ENCODE measurements around the gene ZC3H18.

DNA sequence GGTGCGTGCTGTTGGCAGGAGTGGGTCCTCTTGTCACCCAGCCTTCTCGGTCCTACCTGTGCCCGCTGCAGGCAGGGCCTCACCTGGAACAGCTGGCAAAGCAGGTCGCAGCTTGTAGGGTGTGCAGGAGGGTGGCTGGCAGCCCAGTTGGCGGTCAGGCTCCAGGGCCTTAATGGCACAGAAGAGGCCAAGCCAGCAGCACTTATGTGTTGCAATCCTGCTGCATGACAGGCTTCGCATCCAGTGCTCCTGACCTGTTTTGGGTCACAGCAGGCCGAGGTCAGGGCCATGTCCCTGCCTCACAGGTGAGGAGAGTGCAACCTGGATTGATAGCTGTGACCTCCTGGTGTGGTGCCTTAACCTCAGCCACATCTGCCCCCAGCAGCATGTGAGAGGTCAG, 31.9 kb downstream of the ZC3H18 start:
- TF ChIP-seq, protein P1, sequence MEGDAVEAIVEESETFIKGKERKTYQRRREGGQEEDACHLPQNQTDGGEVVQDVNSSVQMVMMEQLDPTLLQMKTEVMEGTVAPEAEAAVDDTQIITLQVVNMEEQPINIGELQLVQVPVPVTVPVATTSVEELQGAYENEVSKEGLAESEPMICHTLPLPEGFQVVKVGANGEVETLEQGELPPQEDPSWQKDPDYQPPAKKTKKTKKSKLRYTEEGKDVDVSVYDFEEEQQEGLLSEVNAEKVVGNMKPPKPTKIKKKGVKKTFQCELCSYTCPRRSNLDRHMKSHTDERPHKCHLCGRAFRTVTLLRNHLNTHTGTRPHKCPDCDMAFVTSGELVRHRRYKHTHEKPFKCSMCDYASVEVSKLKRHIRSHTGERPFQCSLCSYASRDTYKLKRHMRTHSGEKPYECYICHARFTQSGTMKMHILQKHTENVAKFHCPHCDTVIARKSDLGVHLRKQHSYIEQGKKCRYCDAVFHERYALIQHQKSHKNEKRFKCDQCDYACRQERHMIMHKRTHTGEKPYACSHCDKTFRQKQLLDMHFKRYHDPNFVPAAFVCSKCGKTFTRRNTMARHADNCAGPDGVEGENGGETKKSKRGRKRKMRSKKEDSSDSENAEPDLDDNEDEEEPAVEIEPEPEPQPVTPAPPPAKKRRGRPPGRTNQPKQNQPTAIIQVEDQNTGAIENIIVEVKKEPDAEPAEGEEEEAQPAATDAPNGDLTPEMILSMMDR (IDR thresholded peaks at IDR 0.05; ENCODE audit: poor library complexity) = no peak
- TF ChIP-seq EZH2 (IDR thresholded peaks at IDR 0.05; ENCODE audit: borderline replicate concordance) (no peak), EZH2phosphoT487 (IDR thresholded peaks at IDR 0.05; ENCODE audit: low read depth, severe bottlenecking, unreplicated experiment) (no peak)
